GM18868 (cell line): ENCODE data around the gene AOPEP.

Experiments used
- ATAC-seq: cut with Tn5 transposase; IDR thresholded peaks from one replicate; pipeline ENCODE4 v1.9.1; 2021; ENCODE audit warnings: mild to moderate bottlenecking, moderate library complexity; ENCODE audit not compliant: unreplicated experiment

AOPEP gene

GRCh38 chr9:94726495-94727191 is at the start of gene AOPEP:
AOPEP (plus strand) TSS chr9:94726699; CDS start chr9:94759784, 33,085 bp downstream.
- ATAC-seq = peak; percentile 90

DNA sequence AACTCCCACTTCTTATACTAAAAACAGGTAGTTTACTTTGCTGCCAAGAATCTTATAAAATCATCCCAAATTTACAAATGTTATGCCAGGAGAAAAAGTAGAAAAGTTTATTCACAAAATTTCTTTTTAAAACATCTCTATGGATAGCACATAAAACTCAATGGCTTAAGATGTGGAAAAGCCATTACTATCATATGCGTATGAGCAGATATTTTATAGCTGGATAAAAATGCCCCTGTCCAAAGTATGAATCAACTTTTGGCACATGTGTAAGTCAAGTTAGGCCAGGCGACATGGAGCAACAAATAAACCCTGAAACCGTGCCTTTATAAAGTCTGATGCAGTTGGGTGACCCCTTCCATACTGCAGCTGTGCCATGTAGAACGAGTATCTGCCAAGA is 48.6 kb upstream of the AOPEP start:
- no peak for ATAC-seq

- no peak for ATAC-seq
Measured at GRCh38 chr9:94679587-94679986, 46.9 kb upstream of the AOPEP start.

DNA sequence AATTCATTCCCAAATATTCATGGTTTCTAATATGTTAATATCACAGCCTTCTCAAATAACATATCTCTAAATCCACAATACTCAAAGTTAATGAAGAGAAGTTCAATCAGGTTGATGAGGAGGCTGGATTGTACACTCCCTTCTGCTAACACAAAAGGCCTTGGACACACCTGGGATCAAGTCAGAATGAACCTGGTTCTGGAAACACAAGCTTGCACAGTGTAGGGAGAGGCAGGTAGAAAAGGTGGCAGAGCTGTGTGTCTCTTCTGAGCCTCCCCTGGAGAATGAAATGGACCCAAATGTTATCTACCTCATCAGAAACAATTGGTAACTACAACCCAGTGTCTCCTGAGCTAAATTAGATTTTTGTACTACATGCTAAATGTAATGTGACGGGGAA is 46.5 kb upstream of the AOPEP start:
- ATAC-seq = no peak

- ATAC-seq = no peak
Measured at GRCh38 chr9:94680621-94681020, 45.9 kb upstream of the AOPEP start.

GRCh38 chr9:94681508-94681907 is 45.0 kb upstream of the AOPEP start:
- ATAC-seq = peak; percentile 72

- no peak for ATAC-seq
Measured at GRCh38 chr9:94685359-94685758, 41.1 kb upstream of the AOPEP start.

GRCh38 chr9:94687451-94687850 is 39.0 kb upstream of the AOPEP start:
- ATAC-seq = no peak

DNA sequence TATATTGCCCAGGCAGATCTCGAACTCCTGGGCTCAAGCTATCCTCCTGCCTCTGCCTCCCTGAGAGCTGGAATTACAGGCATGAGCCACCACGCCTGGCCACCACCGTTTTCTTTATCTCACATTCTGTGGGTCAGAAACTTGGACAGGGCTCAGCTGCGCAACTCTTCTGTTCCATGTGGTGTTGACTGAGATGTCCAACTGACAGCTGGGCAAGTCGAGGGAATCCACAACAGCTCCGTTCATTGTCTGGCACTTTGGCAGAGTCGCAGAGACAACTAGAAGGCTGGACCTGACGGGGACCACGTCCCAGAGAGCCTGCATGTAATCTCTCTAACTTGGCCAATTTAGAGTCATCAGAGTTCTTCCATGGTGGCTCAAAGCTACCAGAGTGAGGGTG is 36.2 kb upstream of the AOPEP start:
- ATAC-seq = no peak

GRCh38 chr9:94692601-94693000 is 33.9 kb upstream of the AOPEP start:
- ATAC-seq = no peak

- ATAC-seq = no peak
Measured at GRCh38 chr9:94693485-94694204, 32.9 kb upstream of the AOPEP start.

DNA sequence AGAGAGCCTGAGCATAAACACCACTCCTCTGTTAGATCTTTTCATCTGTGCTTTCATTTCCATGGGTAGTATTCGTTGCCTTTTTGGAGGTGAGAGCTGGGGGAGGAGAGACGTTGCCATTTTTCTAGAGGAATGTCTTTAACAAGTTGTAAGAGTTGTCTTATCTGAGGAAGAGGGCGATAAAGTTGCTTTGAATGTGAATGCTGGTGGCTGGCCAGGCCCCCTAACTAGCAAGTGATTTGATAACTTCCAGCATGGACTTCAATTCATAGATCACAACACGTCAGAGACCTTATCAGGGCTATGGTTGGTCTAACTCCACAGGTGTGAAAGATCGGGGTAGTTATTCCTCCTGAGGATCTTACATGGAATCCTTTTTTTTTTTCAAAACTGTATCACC is 30.0 kb upstream of the AOPEP start:
- ATAC-seq = no peak

GRCh38 chr9:94697972-94698581 is 28.4 kb upstream of the AOPEP start:
- ATAC-seq = no peak

GRCh38 chr9:94699715-94700373 is 26.7 kb upstream of the AOPEP start:
- ATAC-seq = no peak

DNA sequence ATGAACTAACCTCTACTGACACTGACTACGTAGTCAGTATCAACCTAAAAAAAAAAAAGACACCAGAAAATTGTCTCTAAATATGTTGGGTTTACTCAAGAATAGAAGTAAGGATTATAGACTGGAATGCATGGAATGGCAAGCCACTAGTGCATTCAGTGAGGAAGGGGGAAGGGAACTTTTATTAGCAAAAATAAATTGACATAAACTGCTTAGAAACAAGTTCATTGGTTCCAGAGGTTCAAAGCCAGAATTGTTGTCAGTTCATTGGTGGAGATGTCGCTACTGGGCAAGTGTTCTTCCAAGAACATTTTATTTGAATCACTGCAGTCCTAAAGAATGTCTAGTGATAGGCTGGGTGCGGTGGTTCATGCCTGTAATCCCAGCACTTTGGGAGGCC is 26.1 kb upstream of the AOPEP start:
- no peak for ATAC-seq

DNA sequence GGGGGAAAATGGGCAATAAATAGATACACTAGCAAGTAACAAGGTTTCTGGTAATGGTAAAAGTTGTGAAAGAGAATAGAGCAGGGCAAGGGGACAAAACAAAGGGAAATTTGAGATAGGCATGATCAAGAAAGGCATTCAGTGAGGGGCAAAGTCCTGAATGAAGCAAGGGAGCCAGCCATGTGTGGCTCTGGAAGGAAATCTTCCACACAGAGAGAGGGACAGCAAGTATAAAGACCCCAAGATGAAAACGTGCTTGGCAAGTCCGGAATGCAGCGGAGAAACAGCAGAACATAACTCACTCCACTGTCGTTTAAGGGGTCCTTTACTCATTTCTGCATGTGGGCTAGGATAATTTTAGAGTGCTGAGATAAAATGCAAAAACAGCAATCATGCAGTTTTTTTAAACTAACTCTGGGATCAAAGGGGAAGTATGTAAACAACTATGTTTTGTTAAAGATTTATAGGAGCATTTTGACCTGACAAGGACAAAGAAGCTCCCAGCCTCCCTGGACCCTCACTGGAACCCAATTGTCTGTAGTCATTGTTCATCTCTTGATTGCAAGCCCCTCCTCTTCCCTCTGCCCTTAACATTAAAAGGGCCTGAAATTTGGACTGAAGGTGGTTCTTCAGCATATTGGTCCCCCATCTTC is 22.9 kb upstream of the AOPEP start:
- no peak for ATAC-seq

- no peak for ATAC-seq
Measured at GRCh38 chr9:94705162-94705702, 21.3 kb upstream of the AOPEP start.

GRCh38 chr9:94706922-94707321 is 19.6 kb upstream of the AOPEP start:
- no peak for ATAC-seq

GRCh38 chr9:94713436-94714215 is 12.9 kb upstream of the AOPEP start:
- ATAC-seq = no peak

DNA sequence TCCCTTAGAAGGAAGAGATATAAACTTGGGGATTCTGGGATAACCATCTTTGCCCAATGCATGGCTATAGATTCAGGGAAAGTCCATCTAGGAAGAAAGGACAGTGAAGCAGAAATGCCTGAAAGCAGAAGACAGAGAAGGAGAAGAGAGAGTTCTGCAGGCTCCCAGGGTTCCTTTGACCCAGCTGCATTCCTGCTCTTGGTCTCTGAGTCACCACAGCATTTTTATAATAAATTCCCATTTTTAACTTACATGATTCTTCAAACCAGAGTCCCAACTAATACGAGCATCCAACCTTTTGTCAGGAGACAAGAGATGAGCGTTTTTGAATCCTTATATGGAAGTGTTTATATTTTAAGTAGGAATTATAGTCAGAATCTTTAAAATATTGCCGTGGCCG is 12.0 kb upstream of the AOPEP start:
- ATAC-seq = no peak
